Measurements from ENCODE around the gene ART4.

DNA sequence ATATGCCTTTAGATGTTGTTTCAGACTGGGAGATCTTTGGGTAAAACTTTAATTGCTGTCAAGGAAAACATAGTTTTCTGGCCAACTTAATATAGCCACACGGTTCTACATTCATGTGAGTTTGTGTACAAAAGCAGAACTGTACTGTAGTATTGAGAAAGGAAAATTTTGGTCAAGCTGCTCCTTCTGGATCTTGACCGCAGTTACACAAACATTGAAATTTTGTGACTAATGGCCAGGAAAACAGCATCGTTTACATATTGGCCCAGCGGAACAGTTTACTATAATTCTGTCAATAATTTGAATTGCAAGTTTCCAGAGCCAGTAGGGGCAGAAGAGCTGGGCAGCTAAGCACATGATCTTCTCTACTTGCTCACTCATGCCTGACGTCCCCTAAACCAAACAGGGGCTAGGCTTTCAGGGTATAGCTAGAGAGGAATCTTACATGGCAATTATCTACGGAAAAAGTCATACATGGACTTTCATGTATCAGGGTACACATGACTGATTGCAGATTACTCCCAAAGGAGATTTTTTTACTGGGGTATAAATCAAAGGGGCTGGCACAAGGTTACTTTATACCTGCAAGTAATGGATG is 11.4 kb upstream of the ART4 start:
- TF ChIP-seq, protein P1, sequence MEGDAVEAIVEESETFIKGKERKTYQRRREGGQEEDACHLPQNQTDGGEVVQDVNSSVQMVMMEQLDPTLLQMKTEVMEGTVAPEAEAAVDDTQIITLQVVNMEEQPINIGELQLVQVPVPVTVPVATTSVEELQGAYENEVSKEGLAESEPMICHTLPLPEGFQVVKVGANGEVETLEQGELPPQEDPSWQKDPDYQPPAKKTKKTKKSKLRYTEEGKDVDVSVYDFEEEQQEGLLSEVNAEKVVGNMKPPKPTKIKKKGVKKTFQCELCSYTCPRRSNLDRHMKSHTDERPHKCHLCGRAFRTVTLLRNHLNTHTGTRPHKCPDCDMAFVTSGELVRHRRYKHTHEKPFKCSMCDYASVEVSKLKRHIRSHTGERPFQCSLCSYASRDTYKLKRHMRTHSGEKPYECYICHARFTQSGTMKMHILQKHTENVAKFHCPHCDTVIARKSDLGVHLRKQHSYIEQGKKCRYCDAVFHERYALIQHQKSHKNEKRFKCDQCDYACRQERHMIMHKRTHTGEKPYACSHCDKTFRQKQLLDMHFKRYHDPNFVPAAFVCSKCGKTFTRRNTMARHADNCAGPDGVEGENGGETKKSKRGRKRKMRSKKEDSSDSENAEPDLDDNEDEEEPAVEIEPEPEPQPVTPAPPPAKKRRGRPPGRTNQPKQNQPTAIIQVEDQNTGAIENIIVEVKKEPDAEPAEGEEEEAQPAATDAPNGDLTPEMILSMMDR (IDR thresholded peaks at IDR 0.05; ENCODE audit: insufficient read depth, low read length) = no peak
- TF ChIP-seq SPI1 (IDR thresholded peaks at IDR 0.05; ENCODE audit: borderline replicate concordance, low read depth) = peak; percentile 15; the same call in 1 of the 2 replicates
- no peak for TF ChIP-seq POLR2AphosphoS5 (IDR thresholded peaks at IDR 0.05; ENCODE audit: low read depth)
